GM19395 (cell line): ENCODE measurements around the gene IGSF21.
"Not testable (repeated sequence)": the region's sequence is repeated elsewhere in the genome, so short reads cannot be mapped to it uniquely, and the experiment has no call there.

Source experiments
- ATAC-seq: cut with Tn5 transposase; IDR thresholded peaks from one replicate; pipeline ENCODE4 v1.9.1; 2021; ENCODE audit warnings: mild to moderate bottlenecking, moderate library complexity; ENCODE audit not compliant: unreplicated experiment

IGSF21 gene

GRCh38 chr1:18352636-18353265, 245.2 kb downstream of the IGSF21 start:
- ATAC-seq, result no peak

GRCh38 chr1:18353528-18353927, 245.9 kb downstream of the IGSF21 start:
- ATAC-seq, result no peak

- ATAC-seq, result no peak
Observed at GRCh38 chr1:18353992-18354391, 246.4 kb downstream of the IGSF21 start.

- no peak for ATAC-seq
Observed at GRCh38 chr1:18354612-18355011, 247.0 kb downstream of the IGSF21 start.

- ATAC-seq, result no peak
Observed at GRCh38 chr1:18357622-18358230, 250.1 kb downstream of the IGSF21 start.

GRCh38 chr1:18358600-18358999, 251.0 kb downstream of the IGSF21 start:
- ATAC-seq, result no peak

- no peak for ATAC-seq
Observed at GRCh38 chr1:18360251-18360650, 252.7 kb downstream of the IGSF21 start.

- no peak for ATAC-seq
Observed at GRCh38 chr1:18362150-18362549, 254.6 kb downstream of the IGSF21 start.

GRCh38 chr1:18363436-18363835, 255.8 kb downstream of the IGSF21 start:
- ATAC-seq, result no peak

GRCh38 chr1:18365099-18365705, 257.6 kb downstream of the IGSF21 start:
- ATAC-seq, result no peak

- not testable (repeated sequence) for ATAC-seq
Observed at GRCh38 chr1:18372505-18372904, 264.9 kb downstream of the IGSF21 start.

- no peak for ATAC-seq
Observed at GRCh38 chr1:18373151-18373550, 265.6 kb downstream of the IGSF21 start.

- ATAC-seq, result no peak
Observed at GRCh38 chr1:18373882-18374493, 266.4 kb downstream of the IGSF21 start.

GRCh38 chr1:18376661-18377060, 269.1 kb downstream of the IGSF21 start:
- ATAC-seq, result no peak

GRCh38 chr1:18380288-18380687, 272.7 kb downstream of the IGSF21 start:
- no peak for ATAC-seq

- no peak for ATAC-seq
Observed at GRCh38 chr1:18384059-18384458, 276.5 kb downstream of the IGSF21 start.

GRCh38 chr1:18384471-18384870, 276.9 kb downstream of the IGSF21 start:
- no peak for ATAC-seq

- no peak for ATAC-seq
Observed at GRCh38 chr1:18385239-18385790, 277.7 kb downstream of the IGSF21 start.

GRCh38 chr1:18386591-18386990, 279.0 kb downstream of the IGSF21 start:
- ATAC-seq, result no peak

GRCh38 chr1:18387307-18387706, 279.7 kb downstream of the IGSF21 start:
- no peak for ATAC-seq

GRCh38 chr1:18390953-18391352, 283.4 kb downstream of the IGSF21 start:
- ATAC-seq, result no peak
